Measurements from ENCODE around the gene BMPR1A. TPM values are rescaled to one million over a fixed set of nuclear protein-coding genes. Genes with fewer than 3 reads are reported as not detected.

The BMPR1A gene
- total RNA-seq, 4 donors from 2014 or later, result 72.7 to 89.5 (median 84.2) TPM

DNA sequence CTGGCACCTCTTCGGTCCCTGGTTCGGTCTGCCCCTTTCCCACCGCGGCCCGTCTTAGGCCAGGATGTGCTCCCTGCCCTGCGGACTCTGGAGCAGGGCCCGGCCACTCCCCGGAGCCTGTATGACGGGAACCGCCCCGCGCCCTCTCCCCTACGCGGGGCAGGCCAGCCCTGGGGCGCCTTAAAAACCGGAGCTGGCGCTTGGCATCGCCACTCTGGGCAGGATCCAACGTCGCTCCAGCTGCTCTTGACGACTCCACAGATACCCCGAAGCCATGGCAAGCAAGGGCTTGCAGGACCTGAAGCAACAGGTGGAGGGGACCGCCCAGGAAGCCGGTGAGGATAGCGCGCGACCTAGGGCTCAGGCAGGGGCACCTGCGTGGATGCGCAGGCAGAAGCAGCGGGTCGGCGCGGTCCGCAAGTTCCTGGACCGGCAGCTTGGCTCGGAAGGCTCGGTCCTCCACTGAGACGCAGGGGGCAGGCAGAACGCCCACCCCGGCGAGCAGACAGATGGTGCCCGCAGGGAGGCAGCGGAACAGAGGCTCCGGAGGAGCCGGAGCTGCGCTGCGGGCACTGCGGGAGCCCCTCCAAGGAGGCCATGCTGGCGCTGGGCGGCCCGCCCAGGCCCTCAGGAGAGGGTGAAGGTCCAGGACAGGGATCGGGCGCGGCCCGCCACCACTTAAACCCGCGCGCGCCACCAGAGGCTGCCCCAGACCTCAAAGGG lies 212.0 kb downstream of the BMPR1A start, which contains the start of gene ADIRF:
Gene ADIRF (plus strand): TSS at position 212 of the 723 bp plus-strand sequence. CDS start 63 bp downstream, at position 275.
- H3K27me3 ChIP-seq, result no peaks in the 10 kb centered on the region
- TF ChIP-seq POLR2A (IDR thresholded peaks at IDR 0.05), result peak in 1 of 2 donors; percentile 42
- TF ChIP-seq, protein P1, sequence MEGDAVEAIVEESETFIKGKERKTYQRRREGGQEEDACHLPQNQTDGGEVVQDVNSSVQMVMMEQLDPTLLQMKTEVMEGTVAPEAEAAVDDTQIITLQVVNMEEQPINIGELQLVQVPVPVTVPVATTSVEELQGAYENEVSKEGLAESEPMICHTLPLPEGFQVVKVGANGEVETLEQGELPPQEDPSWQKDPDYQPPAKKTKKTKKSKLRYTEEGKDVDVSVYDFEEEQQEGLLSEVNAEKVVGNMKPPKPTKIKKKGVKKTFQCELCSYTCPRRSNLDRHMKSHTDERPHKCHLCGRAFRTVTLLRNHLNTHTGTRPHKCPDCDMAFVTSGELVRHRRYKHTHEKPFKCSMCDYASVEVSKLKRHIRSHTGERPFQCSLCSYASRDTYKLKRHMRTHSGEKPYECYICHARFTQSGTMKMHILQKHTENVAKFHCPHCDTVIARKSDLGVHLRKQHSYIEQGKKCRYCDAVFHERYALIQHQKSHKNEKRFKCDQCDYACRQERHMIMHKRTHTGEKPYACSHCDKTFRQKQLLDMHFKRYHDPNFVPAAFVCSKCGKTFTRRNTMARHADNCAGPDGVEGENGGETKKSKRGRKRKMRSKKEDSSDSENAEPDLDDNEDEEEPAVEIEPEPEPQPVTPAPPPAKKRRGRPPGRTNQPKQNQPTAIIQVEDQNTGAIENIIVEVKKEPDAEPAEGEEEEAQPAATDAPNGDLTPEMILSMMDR (IDR thresholded peaks at IDR 0.05), result no peak
- H3K9me3 ChIP-seq, result no peaks in the 10 kb centered on the region
- WGBS, 2 donors, result 11 to 14% methylated on average over 14 to 16 of the region's 59 CpGs
- peaks cover 34 to 63% of the 10 kb centered on the region in 2 donors for H3K4me1 ChIP-seq
- peak within 1 kb of the TSS; percentile 93 to 99 (median 96) for H3K27ac ChIP-seq
- no peaks in the 10 kb centered on the region for H3K36me3 ChIP-seq
- intact Hi-C loops (cut with DNase I), result loop anchor here (10.0 kb wide), 1 partner anchor 126 kb away; the partner anchor contains the start of genes GLUD1 and SHLD2
- peak within 1 kb of the TSS in 2 of 3 donors; percentile 14 to 67 for H3K4me3 ChIP-seq (replicated peaks in 1 of 3)
- peak; percentile 65 for DNase-seq

DNA sequence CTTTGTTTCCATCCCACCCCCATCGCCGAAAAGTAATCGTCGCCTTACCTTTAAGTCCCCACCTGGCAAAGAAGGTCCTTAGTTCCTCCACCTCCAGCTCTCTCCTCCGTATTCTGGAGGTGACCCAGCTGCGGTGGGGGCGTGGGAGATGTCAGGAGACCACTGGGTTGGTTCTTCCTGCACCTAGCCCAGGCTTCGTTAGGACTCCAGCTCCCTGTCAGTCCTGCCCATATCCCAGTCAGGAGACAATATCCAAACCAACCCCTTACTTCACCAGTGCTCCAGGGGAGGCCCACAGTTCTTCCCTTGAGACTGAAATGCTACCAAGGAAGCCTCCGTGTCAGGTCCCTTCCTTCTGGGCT lies 212.6 kb downstream of the BMPR1A start:
- peak overlapping the region in 2 of 3 donors; percentile 14 to 67 for H3K4me3 ChIP-seq (replicated peaks in 1 of 3)
- WGBS, 2 donors, result 57 to 69% methylated on average over 8 to 9 of the region's 9 CpGs
- H3K36me3 ChIP-seq, result no peaks in the 10 kb centered on the region
- intact Hi-C loops (cut with DNase I), result loop anchor here (10.0 kb wide), 1 partner anchor 126 kb away; the partner anchor contains the start of genes GLUD1 and SHLD2
- no peaks in the 10 kb centered on the region for H3K9me3 ChIP-seq
- no peaks in the 10 kb centered on the region for H3K27me3 ChIP-seq
- DNase-seq, result no peak
- TF ChIP-seq POLR2A (IDR thresholded peaks at IDR 0.05), result no peak
- TF ChIP-seq, protein P1 (IDR thresholded peaks at IDR 0.05), result no peak
- peak overlapping the region; percentile 93 to 99 (median 96) for H3K27ac ChIP-seq
- peaks cover 34 to 67% of the 10 kb centered on the region in 2 donors for H3K4me1 ChIP-seq

DNA sequence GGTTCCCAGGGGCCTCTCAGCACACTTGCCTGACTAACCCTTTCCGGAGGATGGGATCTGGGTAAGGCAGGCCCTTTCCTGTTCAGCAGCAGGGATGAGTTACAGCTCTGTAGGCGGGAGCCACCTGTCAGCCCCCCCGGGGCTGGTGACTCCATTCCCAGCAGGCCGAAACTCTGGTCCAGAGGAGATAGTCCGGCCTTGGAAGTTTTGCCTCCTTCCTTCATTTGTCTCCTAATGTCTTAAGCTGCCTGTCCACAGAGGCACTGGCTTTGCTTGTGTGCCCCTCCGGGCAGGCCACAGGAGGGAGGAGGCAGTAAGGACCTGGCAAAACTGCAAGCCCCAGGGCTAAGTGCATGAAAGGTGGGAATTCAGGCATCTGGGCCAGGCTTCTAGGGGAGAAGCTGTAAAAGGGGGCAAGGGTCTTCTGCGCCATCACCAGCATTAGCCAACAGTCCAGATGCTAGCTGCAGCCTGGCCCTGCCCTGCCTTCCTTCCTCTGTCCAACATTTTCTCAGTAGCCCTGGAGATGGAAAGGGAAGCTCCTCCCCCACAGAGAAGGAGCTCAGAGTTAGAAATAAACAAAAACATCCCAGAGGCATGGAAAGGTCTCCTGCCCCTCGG lies 213.1 kb downstream of the BMPR1A start:
- Histone ChIP-seq H3K9me3 (no peaks in the 10 kb centered on the region), H3K4me1 (peaks cover 37 to 73% of the 10 kb centered on the region in 2 donors), H3K4me3 (replicated peaks in 1 of 3) (peak overlapping the region in 2 of 3 donors; percentile 14 to 67), H3K27ac (peak overlapping the region; percentile 93 to 99 (median 96)), H3K27me3 (no peaks in the 10 kb centered on the region), H3K36me3 (no peaks in the 10 kb centered on the region)
- TF ChIP-seq POLR2A (IDR thresholded peaks at IDR 0.05), result no peak
- TF ChIP-seq, protein P1 (IDR thresholded peaks at IDR 0.05), result no peak
- intact Hi-C loops (cut with DNase I), result loop anchor here (10.0 kb wide), 1 partner anchor 125 kb away; the partner anchor contains the start of genes GLUD1 and SHLD2
- WGBS, 2 donors, result 50 to 70% methylated on average over 8 of the region's 8 CpGs
- no peak for DNase-seq

DNA sequence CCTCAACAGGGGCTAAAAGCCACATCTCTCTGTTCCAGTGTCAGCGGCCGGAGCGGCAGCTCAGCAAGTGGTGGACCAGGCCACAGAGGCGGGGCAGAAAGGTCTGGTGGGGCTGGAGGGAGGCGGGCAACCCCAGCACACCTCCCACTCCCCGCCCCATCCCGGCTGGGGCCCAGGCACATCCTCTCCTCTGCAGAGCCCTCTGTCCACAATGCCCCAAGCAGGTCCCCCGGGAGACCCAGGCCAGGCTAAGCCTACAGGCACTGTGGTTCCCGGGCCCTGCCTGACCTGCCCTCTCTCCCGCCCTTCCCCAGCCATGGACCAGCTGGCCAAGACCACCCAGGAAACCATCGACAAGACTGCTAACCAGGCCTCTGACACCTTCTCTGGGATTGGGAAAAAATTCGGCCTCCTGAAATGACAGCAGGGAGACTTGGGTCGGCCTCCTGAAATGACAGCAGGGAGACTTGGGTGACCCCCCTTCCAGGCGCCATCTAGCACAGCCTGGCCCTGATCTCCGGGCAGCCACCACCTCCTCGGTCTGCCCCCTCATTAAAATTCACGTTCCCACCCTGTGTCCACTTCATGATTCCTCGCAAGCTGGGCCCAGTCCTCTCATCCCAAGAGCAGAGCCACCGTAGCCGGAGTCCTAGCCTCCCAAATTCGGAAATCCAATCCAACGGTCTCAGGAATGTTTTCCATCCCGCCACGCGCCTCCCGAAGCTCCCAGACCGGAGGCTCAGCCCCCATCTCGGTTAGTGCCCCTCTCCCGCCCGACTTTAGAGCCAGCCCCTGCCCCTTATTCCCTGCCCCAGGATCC lies 214.0 kb downstream of the BMPR1A start:
- WGBS, 2 donors, result 29 to 34% methylated on average over 26 to 30 of the region's 30 CpGs
- peak overlapping the region; percentile 93 to 99 (median 96) for H3K27ac ChIP-seq
- no peaks in the 10 kb centered on the region for H3K27me3 ChIP-seq
- no peaks in the 10 kb centered on the region for H3K36me3 ChIP-seq
- peaks cover 40 to 77% of the 10 kb centered on the region in 2 donors for H3K4me1 ChIP-seq
- H3K4me3 ChIP-seq (replicated peaks in 1 of 3), result peak overlapping the region; percentile 25 to 83 (median 67)
- TF ChIP-seq, protein P1 (IDR thresholded peaks at IDR 0.05), result no peak
- TF ChIP-seq POLR2A (IDR thresholded peaks at IDR 0.05), result peak in 1 of 2 donors; percentile 39
- DNase-seq, result peak; percentile 56 to 62
- H3K9me3 ChIP-seq, result no peaks in the 10 kb centered on the region
- intact Hi-C loops (cut with DNase I), result no loop called here
